ENCODE data around the gene SAP25. TPM values are rescaled to one million over a fixed set of nuclear protein-coding genes. Genes with fewer than 3 reads are reported as not detected.

SAP25 gene
- total RNA-seq, 3 donors from 2014 or later (not counting 1 experiment from before 2014, with no cell fraction given) = 25.9 to 46.4 (median 32.5) TPM

- 95% methylated on average over 12 of the region's 12 CpGs for whole genome bisulfite sequencing (ENCODE audit: insufficient coverage)
- Histone ChIP-seq H3K4me3 (ENCODE audit: low read length) (no peak overlapping the region), H3K27ac (ENCODE audit: low read length) (no peak overlapping the region), H3K9me3 (ENCODE audit: control insufficient read depth, insufficient read depth, low read length) (no peaks in the 10 kb centered on the region), H3K36me3 (ENCODE audit: control insufficient read depth, insufficient read depth, low read length) (no peaks in the 10 kb centered on the region), H3K4me1 (ENCODE audit: control insufficient read depth, insufficient read depth, low read length) (peaks cover 30% of the 10 kb centered on the region), H3K27me3 (ENCODE audit: control insufficient read depth, insufficient read depth, low read length) (no peaks in the 10 kb centered on the region)
- intact Hi-C loops (cut with micrococcal nuclease) = no loop called here
- TF ChIP-seq CTCF (IDR thresholded peaks at IDR 0.05) = no peak
- DNase-seq (no peak), ATAC-seq (no peak)
- no peaks in the 10 kb centered on the region for H3K9me3 Mint-ChIP-seq
- no peak overlapping the region for H3K4me3 Mint-ChIP-seq
- H3K27ac Mint-ChIP-seq = no peak overlapping the region
- H3K36me3 Mint-ChIP-seq = no peaks in the 10 kb centered on the region
- peaks cover 16 to 23% of the 10 kb centered on the region in 2 donors for H3K4me1 Mint-ChIP-seq
- H3K27me3 Mint-ChIP-seq (ENCODE audit: low read depth in 2 of 2) = no peaks in the 10 kb centered on the region
Observed at GRCh38 chr7:100606313-100606712, 32.6 kb upstream of the SAP25 start.

- Mint-ChIP-seq H3K27me3 (ENCODE audit: low read depth in 2 of 2) (no peaks in the 10 kb centered on the region), H3K36me3 (no peaks in the 10 kb centered on the region), H3K9me3 (no peaks in the 10 kb centered on the region), H3K4me3 (peak overlapping the region; percentile 94), H3K4me1 (peaks cover 16 to 23% of the 10 kb centered on the region in 2 donors), H3K27ac (peak overlapping the region in 1 of 2 donors; percentile 94)
- no peaks in the 10 kb centered on the region for H3K36me3 ChIP-seq (ENCODE audit: control insufficient read depth, insufficient read depth, low read length)
- no peaks in the 10 kb centered on the region for H3K27me3 ChIP-seq (ENCODE audit: control insufficient read depth, insufficient read depth, low read length)
- peak overlapping the region; percentile 59 for H3K27ac ChIP-seq (ENCODE audit: low read length)
- peak overlapping the region; percentile 59 for H3K4me3 ChIP-seq (ENCODE audit: low read length)
- TF ChIP-seq CTCF (IDR thresholded peaks at IDR 0.05) = no peak
- peaks cover 29% of the 10 kb centered on the region for H3K4me1 ChIP-seq (ENCODE audit: control insufficient read depth, insufficient read depth, low read length)
- WGBS (ENCODE audit: insufficient coverage) = 1% methylated on average over 68 of the region's 68 CpGs
- ATAC-seq = peak in 1 of 3 donors; percentile 2
- intact Hi-C loops (cut with micrococcal nuclease) = loop anchor here (1.0 to 5.0 kb wide), 3 partner anchors 7 to 87 kb away; partner anchors contain the start of genes FBXO24, GIGYF1, LRCH4 and MOSPD3
- peak in 1 of 2 donors; percentile 67 for DNase-seq
- H3K9me3 ChIP-seq (ENCODE audit: control insufficient read depth, insufficient read depth, low read length) = no peaks in the 10 kb centered on the region
Observed at GRCh38 chr7:100604976-100605911, 31.5 kb upstream of the SAP25 start.

GRCh38 chr7:100604028-100604975, 30.6 kb upstream of the SAP25 start:
- intact Hi-C loops (cut with micrococcal nuclease) = loop anchor here (1.0 to 5.0 kb wide), 3 partner anchors 8 to 88 kb away; partner anchors contain the start of genes FBXO24, GIGYF1, LRCH4 and MOSPD3

More at GRCh38 chr7:100604028-100604975, 30.6 kb upstream of the SAP25 start:
- H3K4me1 ChIP-seq (ENCODE audit: control insufficient read depth, insufficient read depth, low read length) = peaks cover 29% of the 10 kb centered on the region
- peak overlapping the region; percentile 59 for H3K4me3 ChIP-seq (ENCODE audit: low read length)
- H3K36me3 ChIP-seq (ENCODE audit: control insufficient read depth, insufficient read depth, low read length) = no peaks in the 10 kb centered on the region
- TF ChIP-seq CTCF (IDR thresholded peaks at IDR 0.05) = peak; percentile 69
- H3K27ac Mint-ChIP-seq = peak overlapping the region; percentile 89 to 94
- no peaks in the 10 kb centered on the region for H3K36me3 Mint-ChIP-seq
- under 1% methylated on average over 59 of the region's 70 CpGs for WGBS (ENCODE audit: insufficient coverage)
- H3K27ac ChIP-seq (ENCODE audit: low read length) = peak overlapping the region; percentile 86
- no peaks in the 10 kb centered on the region for H3K27me3 ChIP-seq (ENCODE audit: control insufficient read depth, insufficient read depth, low read length)
- no peaks in the 10 kb centered on the region for H3K27me3 Mint-ChIP-seq (ENCODE audit: low read depth in 2 of 2)
- peaks cover 16 to 23% of the 10 kb centered on the region in 2 donors for H3K4me1 Mint-ChIP-seq
- no peaks in the 10 kb centered on the region for H3K9me3 ChIP-seq (ENCODE audit: control insufficient read depth, insufficient read depth, low read length)
- H3K9me3 Mint-ChIP-seq = no peaks in the 10 kb centered on the region
- DNase-seq (peak; percentile 77 to 84), ATAC-seq (peak; percentile 77 to 82 (median 78))
- H3K4me3 Mint-ChIP-seq = peak overlapping the region; percentile 94
